ENCODE measurements around the gene RUNX3. TPM values are rescaled to one million over a fixed set of nuclear protein-coding genes. Genes with fewer than 3 reads are reported as not detected.

RUNX3 gene
- total and polyA plus RNA-seq, 4 donors: 0.43 to 1.1 (median 0.88) TPM

DNA sequence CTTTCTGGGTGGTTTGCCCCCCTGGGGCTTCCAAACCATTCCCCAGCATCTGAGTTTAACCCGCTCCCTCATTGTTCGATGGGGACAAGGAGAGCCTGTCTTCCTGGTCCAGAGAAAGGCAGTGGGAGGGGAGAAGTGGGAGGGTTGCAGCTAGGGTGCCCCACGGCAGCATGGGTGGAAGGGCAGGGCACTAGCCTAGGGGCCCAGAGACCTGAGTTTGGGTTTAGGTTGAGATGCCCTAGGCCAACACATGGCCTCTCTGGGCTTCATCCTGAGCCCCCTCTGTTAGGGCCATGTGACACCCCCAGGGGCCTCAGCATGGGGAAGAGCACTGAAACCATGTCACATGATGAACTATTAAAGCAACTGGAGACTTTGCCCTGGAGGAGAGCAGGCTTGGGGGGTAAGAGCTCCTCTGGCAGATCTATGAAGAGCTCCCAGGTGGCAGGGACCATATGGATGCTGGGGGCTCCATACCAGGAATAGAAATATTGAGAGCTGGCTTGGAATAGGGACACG lies 9.7 kb upstream of the RUNX3 start:
- TF ChIP-seq RXRA (IDR thresholded peaks at IDR 0.05) (no peak), FOXA2 (IDR thresholded peaks at IDR 0.05) (no peak), CTCF (IDR thresholded peaks at IDR 0.05; ENCODE audit: low read depth, low read length, missing input control) (no peak), HNF4G (IDR thresholded peaks at IDR 0.05) (no peak), RAD21 (IDR thresholded peaks at IDR 0.05) (no peak), REST (IDR thresholded peaks at IDR 0.05) (no peak), EGR1 (IDR thresholded peaks at IDR 0.05; ENCODE audit: low read depth in 2 of 2) (no peak)
- Histone ChIP-seq H3K4me3 (ENCODE audit: low read depth in 1 of 3, low read length in 3 of 3) (no peak overlapping the region), H3K27ac (ENCODE audit: low read depth in 1 of 2, low read length in 2 of 2) (no peak overlapping the region), H3K4me1 (ENCODE audit: control insufficient read depth in 4 of 4, insufficient read depth in 4 of 4, low read length in 3 of 4) (no peaks in the 10 kb centered on the region), H3K36me3 (ENCODE audit: control insufficient read depth in 4 of 4, insufficient read depth in 3 of 4, low read depth in 1 of 4, low read length in 3 of 4) (no peaks in the 10 kb centered on the region), H3K27me3 (ENCODE audit: control insufficient read depth in 4 of 4, insufficient read depth in 4 of 4, low read length in 3 of 4) (no peaks in the 10 kb centered on the region), H3K9ac (ENCODE audit: low read depth in 1 of 2, low read length in 2 of 2) (no peak overlapping the region), H3K9me3 (ENCODE audit: control insufficient read depth in 4 of 4, low read length in 3 of 4) (no peaks in the 10 kb centered on the region)
- no peak for DNase-seq (ENCODE audit: low spot score)
- WGBS: 89% methylated on average over 4 of the region's 4 CpGs

GRCh38 chr1:24939040-24939674 lies 9.1 kb upstream of the RUNX3 start:
- Histone ChIP-seq H3K27ac (ENCODE audit: low read depth in 1 of 2, low read length in 2 of 2) (no peak overlapping the region), H3K27me3 (ENCODE audit: control insufficient read depth in 4 of 4, insufficient read depth in 4 of 4, low read length in 3 of 4) (peaks cover 0 to 6% (median 0%) of the 10 kb centered on the region in 4 donors), H3K9me3 (ENCODE audit: control insufficient read depth in 4 of 4, low read length in 3 of 4) (no peaks in the 10 kb centered on the region), H3K4me1 (ENCODE audit: control insufficient read depth in 4 of 4, insufficient read depth in 4 of 4, low read length in 3 of 4) (no peaks in the 10 kb centered on the region), H3K36me3 (ENCODE audit: control insufficient read depth in 4 of 4, insufficient read depth in 3 of 4, low read depth in 1 of 4, low read length in 3 of 4) (no peaks in the 10 kb centered on the region), H3K9ac (ENCODE audit: low read depth in 1 of 2, low read length in 2 of 2) (no peak overlapping the region), H3K4me3 (ENCODE audit: low read depth in 1 of 3, low read length in 3 of 3) (no peak overlapping the region)
- WGBS: 94% methylated on average over 6 of the region's 6 CpGs
- DNase-seq (ENCODE audit: low spot score): no peak
- TF ChIP-seq SP1 (IDR thresholded peaks at IDR 0.05): no peak

DNA sequence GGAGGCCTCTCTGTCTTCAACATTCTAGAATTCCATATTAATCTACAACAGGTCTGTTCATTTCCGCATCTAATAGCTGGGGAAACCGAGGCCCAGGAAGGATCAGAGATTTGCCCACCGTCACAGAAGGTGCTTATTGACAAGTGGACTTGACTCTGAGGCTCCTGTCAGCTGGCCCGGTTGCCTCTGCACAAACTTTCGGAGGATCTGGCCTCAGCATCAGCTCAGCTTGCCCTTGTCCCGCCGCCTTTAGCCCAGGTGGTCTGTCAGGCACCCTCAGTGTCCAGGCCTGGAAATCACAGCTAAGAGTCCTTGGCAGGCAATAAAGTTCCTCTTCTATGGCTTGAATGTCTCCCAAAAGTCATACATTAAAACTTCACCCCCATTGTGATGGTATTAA lies 8.2 kb upstream of the RUNX3 start:
- Histone ChIP-seq H3K36me3 (ENCODE audit: control insufficient read depth in 4 of 4, insufficient read depth in 3 of 4, low read depth in 1 of 4, low read length in 3 of 4) (no peaks in the 10 kb centered on the region), H3K27me3 (ENCODE audit: control insufficient read depth in 4 of 4, insufficient read depth in 4 of 4, low read length in 3 of 4) (peaks cover 0 to 8% (median 1%) of the 10 kb centered on the region in 4 donors), H3K9me3 (ENCODE audit: control insufficient read depth in 4 of 4, low read length in 3 of 4) (no peaks in the 10 kb centered on the region), H3K27ac (ENCODE audit: low read depth in 1 of 2, low read length in 2 of 2) (no peak overlapping the region), H3K9ac (ENCODE audit: low read depth in 1 of 2, low read length in 2 of 2) (no peak overlapping the region), H3K4me3 (ENCODE audit: low read depth in 1 of 3, low read length in 3 of 3) (no peak overlapping the region), H3K4me1 (ENCODE audit: control insufficient read depth in 4 of 4, insufficient read depth in 4 of 4, low read length in 3 of 4) (no peaks in the 10 kb centered on the region)
- WGBS: 97% methylated on average over 7 of the region's 7 CpGs
- DNase-seq (ENCODE audit: low spot score): no peak
- no peak for TF ChIP-seq SP1 (IDR thresholded peaks at IDR 0.05)
- no peak for TF ChIP-seq HNF4A (conservative IDR thresholded peaks at IDR 0.05)
- no peak for TF ChIP-seq CTCF (IDR thresholded peaks at IDR 0.05; ENCODE audit: low read depth, low read length, missing input control)
- TF ChIP-seq TAF1 (conservative IDR thresholded peaks at IDR 0.05): no peak
- TF ChIP-seq HNF4G (IDR thresholded peaks at IDR 0.05): no peak
- TF ChIP-seq MAX (IDR thresholded peaks at IDR 0.05): no peak
- TF ChIP-seq FOXA2 (IDR thresholded peaks at IDR 0.05): no peak
- no peak for TF ChIP-seq EGR1 (IDR thresholded peaks at IDR 0.05; ENCODE audit: low read depth in 2 of 2)
- no peak for TF ChIP-seq RXRA (IDR thresholded peaks at IDR 0.05)
- TF ChIP-seq, protein P1, sequence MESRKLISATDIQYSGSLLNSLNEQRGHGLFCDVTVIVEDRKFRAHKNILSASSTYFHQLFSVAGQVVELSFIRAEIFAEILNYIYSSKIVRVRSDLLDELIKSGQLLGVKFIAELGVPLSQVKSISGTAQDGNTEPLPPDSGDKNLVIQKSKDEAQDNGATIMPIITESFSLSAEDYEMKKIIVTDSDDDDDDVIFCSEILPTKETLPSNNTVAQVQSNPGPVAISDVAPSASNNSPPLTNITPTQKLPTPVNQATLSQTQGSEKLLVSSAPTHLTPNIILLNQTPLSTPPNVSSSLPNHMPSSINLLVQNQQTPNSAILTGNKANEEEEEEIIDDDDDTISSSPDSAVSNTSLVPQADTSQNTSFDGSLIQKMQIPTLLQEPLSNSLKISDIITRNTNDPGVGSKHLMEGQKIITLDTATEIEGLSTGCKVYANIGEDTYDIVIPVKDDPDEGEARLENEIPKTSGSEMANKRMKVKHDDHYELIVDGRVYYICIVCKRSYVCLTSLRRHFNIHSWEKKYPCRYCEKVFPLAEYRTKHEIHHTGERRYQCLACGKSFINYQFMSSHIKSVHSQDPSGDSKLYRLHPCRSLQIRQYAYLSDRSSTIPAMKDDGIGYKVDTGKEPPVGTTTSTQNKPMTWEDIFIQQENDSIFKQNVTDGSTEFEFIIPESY (IDR thresholded peaks at IDR 0.05): no peak
